Keratinocyte (primary cell): ENCODE results near the gene RASA3. TPM values are rescaled to one million over a fixed set of nuclear protein-coding genes. Genes with fewer than 3 reads are reported as not detected.
"Not testable (repeated sequence)": the region's sequence is repeated elsewhere in the genome, so short reads cannot be mapped to it uniquely, and the experiment has no call there.

ENCODE experiments used
- DNase-seq: peaks from one replicate; pipeline ENCODE4 v3.0.0-alpha.2; 2011; ENCODE audit warnings: low read depth, missing footprints, low spot score
- FAIRE-seq: peaks from 2 replicates; lab custom pipeline; 2011; peaks lifted over from hg19 to GRCh38; lab: Jason Lieb, UNC
- H2AFZ ChIP-seq: 2 replicates; pipeline ENCODE4 v1.6.0; 2012; ENCODE audit warnings: low read length, control low read depth, inconsistent platforms; ENCODE audit not compliant: control insufficient read depth
- H3K27ac ChIP-seq: 2 replicates; pipeline ENCODE4 v1.5.1; 2011; ENCODE audit warnings: low read length; ENCODE audit not compliant: control insufficient read depth, insufficient read depth
- H3K27me3 ChIP-seq: 3 replicates; pipeline ENCODE4 v1.6.0; 2011; ENCODE audit warnings: low read length; ENCODE audit not compliant: control insufficient read depth, insufficient read depth; ENCODE audit errors: extremely low read depth
- H3K36me3 ChIP-seq, 2 experiments: 2 replicates in 1 of 2; 3 replicates in 1 of 2; pipeline ENCODE4 v1.5.1; 2011; ENCODE audit warnings: low read length in 2 of 2, mild to moderate bottlenecking in 1 of 2; ENCODE audit not compliant: control insufficient read depth in 2 of 2, insufficient read depth in 2 of 2; ENCODE audit errors: extremely low read depth in 1 of 2
- H3K4me1 ChIP-seq: 3 replicates; pipeline ENCODE4 v1.5.1; 2011; ENCODE audit warnings: low read length; ENCODE audit not compliant: control insufficient read depth, insufficient read depth; ENCODE audit errors: extremely low read depth
- H3K4me2 ChIP-seq: 3 replicates; pipeline ENCODE4 v1.6.0; 2011; ENCODE audit warnings: low read depth, low read length; ENCODE audit not compliant: control insufficient read depth, insufficient read depth; ENCODE audit errors: extremely low read depth
- H3K4me3 ChIP-seq, 3 experiments: fragments of 200-600 bp in 1 of 3; sonication (generic) in 1 of 3; 2 replicates in 2 of 3; 3 replicates in 1 of 3; pipeline ENCODE4 v1.5.1; 2011 to 2016; ENCODE audit warnings: low read length in 3 of 3, mild to moderate bottlenecking in 3 of 3, control low read depth in 2 of 3, inconsistent platforms in 1 of 3, low read depth in 1 of 3, mixed read lengths in 1 of 3, mixed run types in 1 of 3, moderate library complexity in 1 of 3; ENCODE audit not compliant: control insufficient read depth in 2 of 3, insufficient read depth in 2 of 3; ENCODE audit errors: extremely low read depth in 1 of 3
- H3K79me2 ChIP-seq: 2 replicates; pipeline ENCODE4 v1.6.0; 2012; ENCODE audit warnings: low read length; ENCODE audit not compliant: control insufficient read depth, insufficient read depth
- H3K9ac ChIP-seq: 3 replicates; pipeline ENCODE4 v1.6.0; 2011; ENCODE audit warnings: low read length; ENCODE audit not compliant: control insufficient read depth, insufficient read depth; ENCODE audit errors: extremely low read depth
- H3K9me1 ChIP-seq: 3 replicates; pipeline ENCODE4 v1.6.0; 2011; ENCODE audit warnings: low read length; ENCODE audit not compliant: control insufficient read depth, insufficient read depth; ENCODE audit errors: extremely low read depth
- H3K9me3 ChIP-seq: 2 replicates; pipeline ENCODE4 v1.5.1; 2012; ENCODE audit warnings: low read depth, low read length; ENCODE audit not compliant: control insufficient read depth
- H4K20me1 ChIP-seq: 3 replicates; pipeline ENCODE4 v1.6.0; 2011; ENCODE audit warnings: low read length; ENCODE audit not compliant: control insufficient read depth, insufficient read depth; ENCODE audit errors: extremely low read depth
- CTCF ChIP-seq, 3 experiments: IDR thresholded peaks in 1 of 3; conservative IDR thresholded peaks in 1 of 3; optimal IDR thresholded peaks in 1 of 3; 2 replicates in 2 of 3; 3 replicates in 1 of 3; pipeline versions ENCODE3 to v1.5.1; 2011; ENCODE audit warnings: low read length in 3 of 3, mild to moderate bottlenecking in 3 of 3, moderate library complexity in 2 of 3, control low read depth in 1 of 3, inconsistent platforms in 1 of 3; ENCODE audit not compliant: insufficient read depth in 2 of 3; ENCODE audit errors: extremely low read depth in 1 of 3
- EZH2 ChIP-seq: IDR thresholded peaks from one replicate; pipeline ENCODE4 v1.6.1; 2012; ENCODE audit warnings: inconsistent platforms, mild to moderate bottlenecking, low read length, moderate library complexity
- dilution Hi-C: fragments of 300-500 bp; cut with MboI; formaldehyde crosslinking; loops from one replicate; pipeline ENCODE4 v1.7.0; 2020; ENCODE audit warnings: low sequenced_read_pairs; ENCODE audit not compliant: extremely low pct_ligation_motif_present
- polyA plus RNA-seq, 5 experiments: library from polyadenylated mRNA; depleted of rRNA in 3 of 5; stranded (reverse) in 3 of 5; stranded (forward) in 1 of 5; unstranded in 1 of 5; fragments of >200 nt; gene quantifications; 1 replicate in 1 of 5; 2 replicates in 3 of 5; 3 replicates in 1 of 5; pipeline versions ENCODE4 v1.2.1 to v1.2.3, GENCODE V29; 2011 to 2012; ENCODE audit warnings: missing spikeins in 2 of 5, low read depth in 1 of 5, low replicate concordance in 1 of 5

The RASA3 gene
- polyA plus RNA-seq, 1 donor (not counting 4 experiments of a cell fraction or from before 2014, with no cell fraction given) = 4.1 TPM

GRCh38 chr13:114177245-114178010 is 45.0 kb upstream of the RASA3 start:
- no peak overlapping the region for H3K4me2 ChIP-seq
- no peaks in the 10 kb centered on the region for H3K9me1 ChIP-seq
- H3K79me2 ChIP-seq = no peaks in the 10 kb centered on the region
- H3K27ac ChIP-seq = no peak overlapping the region
- no peak overlapping the region for H3K4me3 ChIP-seq
- dilution Hi-C loops = no loop called here
- H3K27me3 ChIP-seq = peaks cover 10% of the 10 kb centered on the region
- no peaks in the 10 kb centered on the region for H4K20me1 ChIP-seq
- no peaks in the 10 kb centered on the region for H3K9me3 ChIP-seq
- TF ChIP-seq EZH2 (no peak), CTCF (optimal IDR thresholded peaks at IDR 0.05 in 1 of 3, IDR thresholded peaks at IDR 0.05 in 1 of 3, conservative IDR thresholded peaks at IDR 0.05 in 1 of 3; ENCODE audit: extremely low read depth in 1 of 3, insufficient read depth in 2 of 3, low read length in 3 of 3) (no peak)
- DNase-seq (no peak), FAIRE-seq (no peak)
- H3K4me1 ChIP-seq = no peaks in the 10 kb centered on the region
- H3K36me3 ChIP-seq = no peaks in the 10 kb centered on the region
- no peak overlapping the region for H2AFZ ChIP-seq
- H3K9ac ChIP-seq = no peak overlapping the region

DNA sequence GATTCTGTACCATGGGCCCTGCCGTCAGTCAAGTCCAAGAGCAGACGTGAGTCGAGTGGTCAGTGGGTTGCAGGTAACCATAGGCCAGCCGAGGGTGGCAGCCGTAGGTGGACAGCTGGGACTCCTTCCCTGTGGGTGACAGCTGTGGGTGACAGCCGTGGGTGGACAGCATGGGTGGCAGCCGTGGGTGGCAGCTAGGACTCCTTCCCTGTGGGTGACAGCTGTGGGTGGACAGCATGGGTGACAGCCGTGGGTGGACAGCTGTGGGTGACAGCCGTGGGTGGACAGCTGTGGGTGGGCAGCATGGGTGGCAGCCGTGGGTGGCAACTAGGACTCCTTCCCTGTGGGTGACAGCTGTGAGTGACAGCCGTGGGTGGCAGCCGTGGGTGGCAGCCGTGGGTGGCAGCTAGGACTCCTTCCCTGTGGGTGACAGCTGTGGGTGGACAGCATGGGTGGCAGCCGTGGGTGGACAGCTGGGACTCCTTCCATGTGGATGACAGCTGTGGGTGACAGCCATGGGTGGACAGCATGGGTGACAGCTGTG is 44.0 kb upstream of the RASA3 start:
- H4K20me1 ChIP-seq, H2AFZ ChIP-seq, H3K36me3 ChIP-seq, H3K9ac ChIP-seq, H3K9me3 ChIP-seq, FAIRE-seq, H3K4me1 ChIP-seq, H3K79me2 ChIP-seq, H3K4me2 ChIP-seq, dilution Hi-C loops, DNase-seq, H3K4me3 ChIP-seq, H3K27ac ChIP-seq, H3K9me1 ChIP-seq: not testable (repeated sequence)
- H3K27me3 ChIP-seq = peaks cover 10% of the 10 kb centered on the region
